Activated CD8-positive, alpha-beta memory T cell treated with anti-CD3 and anti-CD28 coated beads, Interleukin-2, amount 50 U/mL, for 48 hours (primary cell): ENCODE data around the gene ACOT4.
A peak's percentile ranks its signal among the peaks of the same experiment; 100 is the strongest.
"Not testable (repeated sequence)": the region's sequence is repeated elsewhere in the genome, so short reads cannot be mapped to it uniquely, and the experiment has no call there.

Source experiments
- DNase-seq: peaks from one replicate; pipeline ENCODE4 v3.0.0-alpha.2; 2020

ACOT4 gene

GRCh38 chr14:73591690-73592449, at the start of gene ACOT4:
TSS of gene ACOT4 (plus strand) at chr14:73591873. CDS start at chr14:73591960, 87 bp downstream.
- DNase-seq = peak; percentile 75

GRCh38 chr14:73542961-73543360, 48.7 kb upstream of the ACOT4 start:
- not testable (repeated sequence) for DNase-seq

- DNase-seq = not testable (repeated sequence)
Measured at GRCh38 chr14:73545353-73545752, 46.3 kb upstream of the ACOT4 start.

- not testable (repeated sequence) for DNase-seq
Measured at GRCh38 chr14:73549097-73549496, 42.6 kb upstream of the ACOT4 start.

- not testable (repeated sequence) for DNase-seq
Measured at GRCh38 chr14:73549889-73550524, 41.7 kb upstream of the ACOT4 start.

- DNase-seq = no peak
Measured at GRCh38 chr14:73553845-73554244, 37.8 kb upstream of the ACOT4 start.

GRCh38 chr14:73557201-73557600, 34.5 kb upstream of the ACOT4 start:
- not testable (repeated sequence) for DNase-seq

- not testable (repeated sequence) for DNase-seq
Measured at GRCh38 chr14:73558238-73558637, 33.4 kb upstream of the ACOT4 start.

GRCh38 chr14:73562256-73562655, 29.4 kb upstream of the ACOT4 start:
- DNase-seq = not testable (repeated sequence)

GRCh38 chr14:73562696-73563095, 29.0 kb upstream of the ACOT4 start:
- DNase-seq = not testable (repeated sequence)

- DNase-seq = not testable (repeated sequence)
Measured at GRCh38 chr14:73566431-73566830, 25.2 kb upstream of the ACOT4 start.

- not testable (repeated sequence) for DNase-seq
Measured at GRCh38 chr14:73566935-73567334, 24.7 kb upstream of the ACOT4 start.

GRCh38 chr14:73567358-73567757, 24.3 kb upstream of the ACOT4 start:
- DNase-seq = no peak

- DNase-seq = no peak
Measured at GRCh38 chr14:73567951-73568885, 23.5 kb upstream of the ACOT4 start.

GRCh38 chr14:73568886-73569184, 22.8 kb upstream of the ACOT4 start:
- not testable (repeated sequence) for DNase-seq

GRCh38 chr14:73569185-73569958, 22.3 kb upstream of the ACOT4 start, which contains the start of gene ACOT2:
TSS of gene ACOT2 (plus strand) at chr14:73569213. CDS start at chr14:73569241, 28 bp downstream.
- peak; percentile 88 for DNase-seq

- DNase-seq = peak; percentile 81
Measured at GRCh38 chr14:73570913-73571312, 20.8 kb upstream of the ACOT4 start.

GRCh38 chr14:73573034-73573433, 18.6 kb upstream of the ACOT4 start:
- not testable (repeated sequence) for DNase-seq

GRCh38 chr14:73573740-73574139, 17.9 kb upstream of the ACOT4 start:
- not testable (repeated sequence) for DNase-seq

GRCh38 chr14:73574251-73574650, 17.4 kb upstream of the ACOT4 start:
- not testable (repeated sequence) for DNase-seq

GRCh38 chr14:73576391-73576790, 15.3 kb upstream of the ACOT4 start:
- DNase-seq = no peak

GRCh38 chr14:73577214-73577613, 14.5 kb upstream of the ACOT4 start:
- not testable (repeated sequence) for DNase-seq
